Inflammatory macrophage treated with lipopolysaccharide for 4 hours (primary cell): Measurements from ENCODE around the gene FAM131B.
"Not testable (repeated sequence)": the region's sequence is repeated elsewhere in the genome, so short reads cannot be mapped to it uniquely, and the experiment has no call there.

Experiments used
- DNase-seq: peaks from one replicate; pipeline ENCODE4 v3.0.0-alpha.2; 2020

Gene FAM131B

DNA sequence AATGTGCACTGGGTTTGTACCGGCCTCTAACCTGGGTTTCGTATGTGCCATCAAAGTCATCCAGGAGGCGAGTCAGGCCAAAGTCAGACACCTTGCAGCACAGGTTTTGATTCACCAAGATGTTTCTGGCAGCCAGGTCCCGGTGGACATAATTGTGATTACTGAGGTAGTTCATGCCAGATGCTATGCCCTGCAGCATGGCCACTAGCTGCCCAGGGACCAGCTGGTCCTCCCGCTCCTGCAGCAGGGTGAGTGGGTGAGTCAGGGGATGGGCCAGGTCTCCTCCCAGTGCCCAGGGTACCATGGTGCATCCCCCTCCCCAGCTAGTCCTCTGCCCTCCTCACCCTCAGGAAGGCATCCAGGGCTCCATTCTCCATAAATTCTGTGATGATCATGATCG lies 32.3 kb upstream of the FAM131B start:
- DNase-seq, result no peak

DNA sequence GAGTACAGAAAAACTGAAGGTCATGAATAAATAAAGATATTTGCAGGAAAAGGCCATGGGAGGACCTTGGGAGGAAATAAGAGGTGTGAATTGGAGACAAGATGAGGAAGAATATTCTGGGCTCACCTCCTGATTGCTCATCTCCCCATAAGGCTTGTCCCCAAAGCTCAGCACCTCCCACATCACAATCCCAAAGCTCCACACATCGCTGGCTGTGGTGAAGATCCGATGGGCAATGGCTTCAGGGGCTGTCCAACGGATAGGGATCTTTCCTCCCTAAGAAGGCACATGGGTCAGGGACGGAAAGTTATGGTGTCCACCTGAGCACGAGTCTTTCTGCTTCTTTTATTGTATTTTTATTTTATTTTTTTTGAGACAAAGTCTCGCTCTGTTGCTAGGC lies 31.6 kb upstream of the FAM131B start:
- DNase-seq, result no peak

DNA sequence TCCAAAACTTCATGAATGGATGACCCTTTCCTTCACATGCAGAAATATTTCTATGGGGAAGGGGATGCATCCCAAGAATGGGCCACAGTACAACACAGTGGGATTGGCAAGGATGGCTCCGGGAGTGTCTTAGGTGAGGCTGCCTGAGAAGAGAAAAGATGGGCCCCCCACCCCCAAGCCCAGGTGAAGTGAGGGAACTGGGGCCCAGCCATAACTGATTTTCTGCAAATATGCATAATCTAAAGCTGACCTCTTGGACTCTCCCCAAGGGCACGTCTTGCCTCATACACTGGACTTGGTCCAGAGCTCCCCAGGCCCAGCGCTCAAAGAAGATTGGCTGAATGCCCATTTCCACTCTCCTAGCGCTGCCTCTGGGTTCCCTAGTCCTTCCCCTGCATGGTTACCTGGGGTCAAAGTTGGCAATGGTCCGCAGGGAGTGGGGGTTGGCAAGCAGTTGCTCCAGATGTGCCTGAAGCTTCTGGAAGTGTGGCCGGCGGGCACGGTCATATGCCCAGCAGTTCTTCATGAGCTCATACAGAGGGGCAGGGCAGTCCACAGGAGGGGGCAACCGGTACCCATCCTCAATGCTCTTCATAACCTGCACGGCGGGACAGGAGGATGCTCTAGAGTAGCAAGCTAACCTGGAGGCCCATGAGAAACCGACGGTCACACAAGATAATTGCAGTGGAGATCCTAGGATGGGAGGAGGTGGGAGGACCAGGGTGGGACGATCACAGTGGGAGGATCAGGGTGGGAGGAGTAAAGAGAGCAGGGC lies 30.9 kb upstream of the FAM131B start:
- DNase-seq, result no peak

DNA sequence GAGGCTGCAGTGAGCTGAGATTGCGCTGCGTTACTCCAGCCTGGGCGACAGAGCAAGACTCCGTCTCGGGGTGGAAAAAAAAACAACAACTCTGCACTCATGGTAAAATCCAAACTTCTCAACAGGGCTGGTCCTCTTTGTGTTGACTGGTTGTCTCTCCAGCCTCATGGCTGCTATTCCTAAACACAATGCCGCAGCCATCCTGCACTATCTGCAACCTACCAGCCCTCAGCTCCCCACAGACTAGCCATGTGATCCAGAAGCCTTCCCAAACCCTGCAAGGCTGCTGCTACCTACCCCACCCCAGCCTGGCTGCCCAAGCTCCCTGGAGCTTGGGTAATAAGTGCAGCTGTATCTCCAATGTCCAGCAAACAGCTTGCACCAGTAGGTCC lies 30.4 kb upstream of the FAM131B start:
- DNase-seq, result no peak

DNA sequence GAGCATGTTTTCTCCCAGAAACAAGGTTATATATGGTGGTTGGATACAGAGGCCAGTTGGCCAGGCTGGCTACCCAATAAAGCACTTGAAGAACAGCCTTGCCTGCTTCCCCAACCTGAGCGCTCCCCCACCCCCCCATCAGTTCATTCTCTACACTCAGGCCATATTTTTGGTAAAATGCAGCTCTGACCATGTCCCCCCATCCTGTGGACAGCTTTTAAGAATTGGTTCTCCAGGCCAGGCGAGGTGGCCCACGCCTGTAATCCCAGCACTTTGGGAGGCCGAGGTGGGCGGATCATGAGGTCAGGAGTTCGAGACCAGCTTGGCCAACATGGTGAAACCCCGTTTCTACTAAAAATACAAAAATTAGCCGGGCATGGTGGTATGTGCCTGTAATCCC lies 29.9 kb upstream of the FAM131B start:
- not testable (repeated sequence) for DNase-seq

DNA sequence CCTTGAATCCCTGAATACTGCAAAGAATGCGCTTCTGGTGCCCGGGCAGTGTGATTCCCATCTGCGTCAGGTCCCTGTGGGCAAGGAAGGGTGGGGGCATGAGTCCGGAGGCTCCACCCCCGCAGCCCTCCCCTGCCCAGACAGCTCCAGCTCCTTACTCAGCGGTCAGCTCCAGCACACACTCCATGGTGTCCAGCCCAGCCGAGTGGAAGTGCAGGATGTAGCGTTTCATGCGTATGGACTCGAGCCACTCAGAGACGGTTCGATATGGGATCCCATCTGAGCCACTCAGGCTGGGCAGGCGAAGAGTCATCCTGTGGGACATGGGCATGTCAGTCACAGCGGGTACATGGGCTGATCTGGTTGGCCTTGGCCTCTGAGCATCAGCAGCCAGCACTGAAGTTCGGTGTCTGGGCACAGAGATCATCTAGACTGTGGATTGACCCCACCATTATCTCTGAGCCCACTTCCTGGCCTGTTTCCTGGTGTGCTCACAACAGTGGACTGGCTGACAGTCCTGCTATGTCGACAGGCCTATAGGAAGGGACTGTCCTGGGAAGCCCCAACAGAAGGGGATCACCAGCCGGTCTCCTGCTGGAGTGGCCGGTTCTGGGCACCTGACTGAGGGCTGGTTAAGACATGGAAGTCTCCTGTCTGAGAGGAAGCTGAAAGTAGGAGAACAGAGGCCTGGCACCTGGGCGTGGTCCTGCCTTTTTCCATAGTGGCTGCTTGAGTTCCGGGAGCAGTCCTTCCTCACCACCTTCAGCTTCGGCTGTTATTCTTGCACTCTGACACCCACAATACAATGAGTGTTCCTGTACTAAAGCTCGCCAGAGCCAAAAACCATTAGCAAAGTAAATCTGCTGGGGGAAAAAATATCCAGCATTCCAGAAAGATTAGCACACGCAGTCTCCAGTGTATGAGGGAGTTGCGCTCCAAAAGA lies 29.2 kb upstream of the FAM131B start:
- DNase-seq, result no peak

DNA sequence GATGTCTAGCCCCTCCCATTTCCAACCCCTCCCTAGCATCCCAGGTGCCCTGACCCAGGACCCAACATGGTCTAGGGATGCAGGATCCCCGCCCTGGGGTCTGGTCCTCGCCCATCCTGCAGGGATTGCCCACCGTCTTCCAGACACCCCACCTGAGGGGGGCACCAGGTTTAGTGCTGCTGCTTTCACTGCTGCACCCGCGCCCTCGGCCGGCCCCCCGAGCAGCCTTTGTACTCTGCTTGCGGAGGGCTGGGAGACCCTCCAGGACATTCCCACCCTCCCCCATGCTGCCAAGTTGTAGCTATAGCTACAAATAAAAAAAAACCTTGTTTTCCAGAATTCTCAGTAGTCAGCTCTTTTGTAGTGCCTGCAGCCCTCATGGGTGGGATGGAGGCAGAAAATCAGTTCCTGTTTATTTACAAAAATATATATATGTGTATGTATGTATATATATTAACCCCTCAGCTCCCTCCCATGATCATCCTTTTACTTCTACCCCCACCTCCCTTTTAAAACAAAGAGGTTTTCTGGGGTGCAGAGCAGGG lies 28.3 kb upstream of the FAM131B start:
- DNase-seq, result no peak

DNA sequence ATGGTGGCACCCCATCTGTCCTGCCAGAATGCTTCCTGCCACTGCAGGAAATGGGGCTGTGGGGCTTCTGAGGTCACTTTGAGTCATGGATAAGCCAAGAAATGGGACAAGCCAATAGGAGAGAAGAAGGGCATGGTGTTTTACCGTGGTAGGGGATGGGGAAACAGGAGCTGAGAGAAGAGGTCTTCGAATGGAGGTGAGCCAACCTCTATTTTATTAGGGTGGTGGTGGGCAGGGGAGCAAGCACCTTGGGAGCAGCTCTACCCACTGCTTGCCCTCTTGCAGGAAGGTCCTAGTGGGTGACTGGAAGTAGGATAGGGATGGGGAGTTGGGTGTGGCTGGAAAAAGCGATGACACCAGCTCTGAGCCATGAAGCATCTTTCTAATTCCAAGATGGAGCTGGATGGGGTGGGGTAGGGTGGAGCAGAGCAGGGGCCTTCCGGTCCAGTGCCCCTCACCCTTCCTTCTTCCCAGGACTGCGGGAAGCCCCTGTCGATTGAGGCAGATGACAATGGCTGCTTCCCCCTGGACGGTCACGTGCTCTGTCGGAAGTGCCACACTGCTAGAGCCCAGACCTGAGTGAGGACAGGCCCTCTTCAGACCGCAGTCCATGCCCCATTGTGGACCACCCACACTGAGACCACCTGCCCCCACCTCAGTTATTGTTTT lies 27.7 kb upstream of the FAM131B start:
- no peak for DNase-seq

DNA sequence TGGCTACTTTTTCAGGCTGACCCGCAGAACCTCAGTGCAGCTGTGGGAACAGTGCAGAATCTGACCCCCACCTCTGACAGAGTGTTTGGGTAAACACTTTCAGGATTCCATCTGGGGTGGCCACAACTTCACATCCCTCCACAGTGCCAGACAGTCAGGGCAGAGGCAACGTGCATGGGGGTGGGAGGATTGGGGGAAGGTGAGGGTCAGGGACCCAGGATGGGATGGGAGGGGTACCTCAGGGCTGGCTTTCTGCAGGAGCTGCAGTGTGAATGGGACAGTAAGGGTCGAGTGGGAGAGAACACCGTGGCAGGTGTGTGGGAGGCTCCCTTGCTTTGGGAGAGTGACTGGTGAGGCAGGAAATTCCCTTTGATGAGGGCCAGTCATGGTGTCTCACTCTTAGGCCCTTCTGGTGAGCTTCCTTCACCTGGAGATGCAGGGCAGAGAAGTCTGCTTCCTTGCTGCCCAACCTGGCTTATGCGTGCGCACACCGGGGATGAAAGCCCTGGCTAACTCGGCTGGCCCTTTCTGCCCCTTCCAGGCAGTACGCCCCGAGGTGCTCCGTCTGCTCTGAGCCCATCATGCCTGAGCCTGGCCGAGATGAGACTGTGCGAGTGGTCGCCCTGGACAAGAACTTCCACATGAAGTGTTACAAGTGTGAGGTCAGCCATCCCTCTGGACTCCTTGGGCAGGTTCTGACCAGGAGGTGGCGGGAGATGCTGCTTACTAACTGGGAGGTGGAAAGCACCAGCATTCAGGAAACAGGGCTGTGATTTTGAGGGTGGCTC lies 27.0 kb upstream of the FAM131B start:
- no peak for DNase-seq

DNA sequence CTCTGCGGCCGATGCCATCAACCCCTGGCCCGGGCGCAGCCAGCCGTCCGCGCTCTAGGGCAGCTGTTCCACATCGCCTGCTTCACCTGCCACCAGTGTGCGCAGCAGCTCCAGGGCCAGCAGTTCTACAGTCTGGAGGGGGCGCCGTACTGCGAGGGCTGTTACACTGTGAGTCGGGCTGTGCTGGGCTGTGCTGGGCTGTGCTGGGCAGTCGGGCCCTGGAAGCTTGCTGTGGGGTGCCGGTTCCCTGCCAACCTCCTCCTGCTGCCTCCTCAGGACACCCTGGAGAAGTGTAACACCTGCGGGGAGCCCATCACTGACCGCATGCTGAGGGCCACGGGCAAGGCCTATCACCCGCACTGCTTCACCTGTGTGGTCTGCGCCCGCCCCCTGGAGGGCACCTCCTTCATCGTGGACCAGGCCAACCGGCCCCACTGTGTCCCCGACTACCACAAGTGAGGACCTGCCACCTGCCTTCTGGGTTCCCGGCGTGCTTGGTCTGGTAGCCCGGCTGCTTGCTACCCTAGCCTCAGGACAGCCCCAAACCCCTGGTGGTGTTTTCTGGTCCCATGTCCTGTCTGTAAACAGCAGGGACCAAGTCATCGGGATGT lies 26.1 kb upstream of the FAM131B start:
- no peak for DNase-seq

DNA sequence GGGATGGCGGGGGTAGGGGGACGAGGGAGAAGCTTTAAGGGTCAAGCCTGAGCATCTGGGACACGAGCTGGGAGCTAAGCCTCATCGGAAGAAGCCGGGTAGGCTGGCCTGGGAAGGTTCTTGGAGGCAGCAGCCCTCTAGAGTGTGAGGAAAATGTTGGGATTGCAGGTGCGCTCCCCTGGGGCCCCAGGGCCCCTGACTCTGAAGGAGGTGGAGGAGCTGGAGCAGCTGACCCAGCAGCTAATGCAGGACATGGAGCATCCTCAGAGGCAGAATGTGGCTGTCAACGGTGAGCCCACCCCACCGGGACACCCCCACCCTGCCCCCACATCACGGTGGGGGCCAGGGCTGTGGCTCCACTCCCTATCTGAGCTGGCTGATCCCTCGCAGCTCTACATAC lies 25.5 kb upstream of the FAM131B start:
- DNase-seq, result no peak

DNA sequence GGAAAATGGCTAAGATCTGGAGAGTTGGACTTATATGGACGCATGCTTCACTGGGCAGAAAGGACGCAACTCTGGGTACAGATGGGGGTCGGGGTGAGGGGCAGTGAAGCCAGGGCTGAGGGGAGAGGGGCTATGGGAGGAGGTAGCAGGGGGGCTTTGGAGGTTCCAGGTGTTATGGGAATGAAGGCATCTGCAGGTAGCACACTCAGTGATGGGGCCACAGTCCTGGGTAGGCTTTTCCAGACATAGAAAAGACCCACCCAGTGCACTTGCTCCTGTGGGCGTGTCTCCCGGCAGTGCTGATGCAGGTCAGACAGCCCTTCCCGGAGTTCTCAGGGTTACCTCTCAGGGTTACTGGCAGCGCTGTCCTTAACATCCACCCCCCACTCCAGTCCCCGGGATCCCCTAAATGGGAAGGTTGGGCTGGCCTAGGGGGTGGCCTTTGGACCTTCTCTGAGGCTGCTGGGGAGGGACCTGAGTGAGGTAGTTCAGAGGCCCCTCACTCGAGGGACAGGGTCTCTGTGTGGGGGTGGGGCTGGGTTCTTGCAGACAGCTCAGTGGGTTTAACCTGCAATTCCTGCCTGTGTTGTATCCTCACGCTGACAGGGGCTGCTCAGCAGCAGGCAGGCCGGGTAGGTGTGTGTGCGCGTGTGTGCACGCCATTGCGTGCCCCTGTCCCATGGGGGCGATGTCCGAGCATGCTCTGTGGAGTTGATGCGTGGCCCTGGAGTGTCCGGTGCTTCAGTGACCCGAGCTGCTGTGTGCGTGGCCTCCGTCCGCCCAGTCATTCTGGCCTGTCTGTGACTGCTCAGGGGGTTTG lies 24.9 kb upstream of the FAM131B start:
- DNase-seq, result no peak

DNA sequence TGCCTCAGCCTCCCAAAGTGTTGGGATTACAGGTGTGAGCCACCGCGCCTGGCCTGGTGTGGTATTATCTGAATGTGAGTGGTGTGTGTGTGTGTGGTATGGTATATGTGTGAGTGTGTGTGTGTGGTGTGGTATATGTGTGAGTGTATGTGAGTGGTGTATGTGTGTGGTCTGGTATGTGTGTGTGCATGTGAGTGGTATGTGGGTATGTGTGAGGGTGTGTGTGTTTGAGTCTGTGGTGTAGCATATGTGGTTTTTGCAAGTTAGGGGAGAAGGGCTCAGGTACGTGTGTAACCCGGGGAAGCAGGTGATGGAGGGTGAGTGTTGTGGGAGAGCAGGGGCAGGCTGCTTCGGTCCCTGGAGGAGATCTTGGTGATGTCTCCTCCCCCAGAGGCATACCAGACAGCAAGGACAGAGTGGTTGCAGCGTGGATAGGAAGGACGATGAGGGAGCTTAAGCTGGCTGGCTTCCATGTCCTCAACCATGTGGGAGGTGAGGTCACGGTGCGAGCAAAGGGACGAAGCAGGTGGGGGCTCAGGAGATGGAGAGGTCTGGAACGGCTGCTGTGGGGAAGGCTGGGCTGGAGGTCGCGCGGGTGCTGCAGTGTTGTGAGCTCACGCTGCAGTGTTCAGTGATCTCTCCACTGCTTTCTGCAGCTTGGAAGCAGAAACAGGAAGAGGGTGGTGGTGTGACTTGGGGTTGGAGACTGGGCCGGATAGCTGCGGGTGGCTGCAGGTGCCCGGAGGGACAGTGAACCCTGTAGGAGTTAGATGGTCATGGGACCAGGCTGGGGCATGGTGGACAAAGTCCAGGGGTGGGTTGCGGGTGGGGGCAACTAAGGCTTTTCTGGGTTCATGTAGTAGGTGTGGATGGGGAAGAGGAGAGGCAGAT lies 23.6 kb upstream of the FAM131B start:
- DNase-seq, result peak; percentile 61

DNA sequence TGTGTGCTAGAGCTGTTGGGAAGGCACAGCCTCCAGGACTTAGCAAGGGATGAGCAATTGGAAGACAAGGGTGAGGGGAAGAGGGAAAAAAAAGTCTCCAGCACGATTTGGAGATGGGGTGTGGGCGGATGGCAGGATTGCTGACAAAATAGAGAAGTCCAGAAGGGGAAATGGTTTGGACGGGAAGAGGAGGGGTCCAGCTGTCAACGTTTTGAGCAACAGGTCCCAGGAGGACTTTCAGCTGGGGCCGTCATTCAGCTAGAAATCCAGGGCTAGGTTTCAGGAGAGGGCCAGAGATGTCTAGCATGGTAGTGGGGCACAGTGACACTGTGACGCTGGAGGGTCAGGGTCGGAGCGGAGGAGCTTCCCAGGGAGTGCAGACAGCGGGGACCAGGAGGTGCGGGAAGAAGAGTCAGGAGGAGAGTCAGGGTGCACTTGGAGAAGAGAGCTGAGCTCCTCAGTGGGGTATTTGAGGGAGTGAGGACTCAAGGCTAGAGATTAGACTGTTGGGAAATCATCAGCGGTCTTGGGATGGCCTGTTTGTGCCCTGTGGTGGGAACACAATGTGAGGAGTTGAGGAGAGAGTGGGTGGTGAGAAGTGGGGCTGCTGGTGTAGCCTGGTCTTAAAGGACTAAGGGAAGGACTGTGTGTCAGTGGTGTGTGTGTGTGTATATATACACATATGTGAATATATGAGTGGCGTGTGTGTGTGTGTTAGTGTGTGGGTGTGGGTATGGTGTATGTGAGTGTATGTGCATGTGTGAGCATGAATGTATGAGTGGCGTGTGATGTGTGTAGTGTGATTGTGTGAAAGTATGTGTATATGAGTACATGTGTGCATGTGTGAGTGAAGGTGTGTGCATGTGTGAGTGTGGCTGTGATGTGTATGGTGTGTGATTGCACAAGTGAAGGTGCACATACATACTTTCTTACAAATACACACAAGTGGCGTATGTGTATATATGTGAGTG lies 22.4 kb upstream of the FAM131B start:
- DNase-seq, result peak; percentile 82

DNA sequence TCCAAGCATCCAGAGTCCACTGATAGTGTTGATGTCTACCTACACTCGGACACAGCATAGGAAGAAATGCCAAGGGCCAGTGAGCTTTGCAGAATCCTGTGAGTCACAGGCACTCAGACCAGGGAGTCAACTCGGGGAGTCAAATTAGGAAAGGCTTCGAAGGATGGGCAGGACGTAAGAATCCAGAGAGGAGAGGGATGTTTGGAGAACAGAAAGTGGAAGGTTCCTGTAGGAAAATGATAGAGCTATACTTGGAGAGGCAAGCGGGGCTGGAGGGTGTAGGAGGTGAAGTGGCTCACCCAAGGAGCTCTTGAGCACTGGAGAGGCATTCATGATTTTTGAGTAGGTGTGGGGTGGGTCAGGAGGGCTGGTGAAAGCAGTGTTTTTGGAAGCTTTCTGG lies 21.6 kb upstream of the FAM131B start:
- DNase-seq, result peak; percentile 46

DNA sequence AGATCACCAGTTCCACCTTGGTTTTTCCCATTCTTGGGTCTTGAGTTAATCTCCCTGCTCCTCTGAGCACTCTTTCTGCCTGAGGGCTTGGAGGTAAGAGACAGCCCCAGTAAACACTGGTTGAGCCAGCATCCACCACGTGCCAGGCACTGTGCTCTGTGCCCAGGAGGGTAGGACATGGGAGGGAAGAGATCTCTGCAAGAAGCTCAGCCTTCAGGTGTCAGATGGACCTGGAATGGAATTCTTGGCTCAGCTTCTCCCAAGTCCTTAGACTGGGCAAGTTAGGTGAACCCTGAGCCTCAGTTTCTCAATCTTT lies 21.1 kb upstream of the FAM131B start:
- no peak for DNase-seq

DNA sequence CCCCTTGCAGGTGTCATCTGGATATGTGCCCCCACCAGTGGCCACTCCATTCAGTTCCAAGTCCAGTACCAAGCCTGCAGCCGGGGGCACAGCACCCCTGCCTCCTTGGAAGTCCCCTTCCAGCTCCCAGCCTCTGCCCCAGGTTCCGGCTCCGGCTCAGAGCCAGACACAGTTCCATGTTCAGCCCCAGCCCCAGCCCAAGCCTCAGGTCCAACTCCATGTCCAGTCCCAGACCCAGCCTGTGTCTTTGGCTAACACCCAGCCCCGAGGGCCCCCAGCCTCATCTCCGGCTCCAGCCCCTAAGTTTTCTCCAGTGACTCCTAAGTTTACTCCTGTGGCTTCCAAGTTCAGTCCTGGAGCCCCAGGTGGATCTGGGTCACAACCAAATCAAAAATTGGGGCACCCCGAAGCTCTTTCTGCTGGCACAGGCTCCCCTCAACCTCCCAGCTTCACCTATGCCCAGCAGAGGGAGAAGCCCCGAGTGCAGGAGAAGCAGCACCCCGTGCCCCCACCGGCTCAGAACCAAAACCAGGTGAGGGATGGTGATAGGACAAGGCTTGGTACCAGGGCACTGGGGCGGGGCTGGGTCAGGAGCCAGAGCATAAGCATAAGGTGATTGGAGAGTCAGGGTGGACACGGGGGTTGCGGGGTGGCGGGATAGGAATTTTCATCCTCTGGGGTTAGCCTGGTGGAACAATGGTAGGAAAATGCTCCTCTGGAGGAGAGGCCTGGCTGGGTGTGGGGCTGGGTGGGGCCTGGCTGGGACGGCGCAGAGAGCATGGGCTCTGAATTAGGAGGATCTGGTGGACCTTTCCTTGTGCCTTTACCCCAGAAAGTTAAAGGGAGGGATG lies 20.5 kb upstream of the FAM131B start:
- no peak for DNase-seq
